Cardiac septum (tissue), 1 donor: Measurements from ENCODE around the gene CHAF1A. TPM values are rescaled to one million over a fixed set of nuclear protein-coding genes. Genes with fewer than 3 reads are reported as not detected.

Experiments used
- DNase-seq: peaks from one replicate; pipeline ENCODE4 v3.0.0-alpha.2; 2020; ENCODE audit warnings: low spot score
- intact Hi-C: fragments of 100-400 bp; cut with DNase I; formaldehyde crosslinking; loops from one replicate; pipeline ENCODE4 v1.14.0; 2022
- total RNA-seq: library from RNA; stranded (reverse); fragmentation: NEBNext Ultra II Directional; extraction: Animal tissue kit (Norgen Biotek cat#: 25700); gene quantifications from one replicate; pipeline ENCODE4 v1.2.1, GENCODE V29; 2021
- donor health status: DM: no; HTN: no; CAD: no.

The CHAF1A gene
- total RNA-seq, 1 donor from 2014 or later = 5.1 TPM

GRCh38 chr19:4375164-4376027, 27.0 kb upstream of the CHAF1A start:
- no peak for DNase-seq
- intact Hi-C loops = no loop called here

- no peak for DNase-seq
- intact Hi-C loops = no loop called here
Observed at GRCh38 chr19:4376028-4376670, 26.3 kb upstream of the CHAF1A start.

- intact Hi-C loops = no loop called here
- DNase-seq = no peak
Observed at GRCh38 chr19:4376671-4376990, 25.8 kb upstream of the CHAF1A start.

- DNase-seq = no peak
- intact Hi-C loops = no loop called here
Observed at GRCh38 chr19:4376991-4377781, 25.3 kb upstream of the CHAF1A start.

GRCh38 chr19:4378886-4379285, 23.6 kb upstream of the CHAF1A start:
- DNase-seq = no peak
- intact Hi-C loops = no loop called here

GRCh38 chr19:4379383-4380253, 22.8 kb upstream of the CHAF1A start:
- intact Hi-C loops = no loop called here
- DNase-seq = no peak

GRCh38 chr19:4380254-4380727, 22.1 kb upstream of the CHAF1A start:
- DNase-seq = peak; percentile 87
- intact Hi-C loops = no loop called here

- intact Hi-C loops = no loop called here
- DNase-seq = no peak
Observed at GRCh38 chr19:4385291-4386040, 17.0 kb upstream of the CHAF1A start.

GRCh38 chr19:4386041-4386782, 16.2 kb upstream of the CHAF1A start:
- intact Hi-C loops = no loop called here
- no peak for DNase-seq

GRCh38 chr19:4388337-4389063, 13.9 kb upstream of the CHAF1A start:
- no peak for DNase-seq
- intact Hi-C loops = no loop called here

GRCh38 chr19:4389064-4389375, 13.4 kb upstream of the CHAF1A start:
- no peak for DNase-seq
- intact Hi-C loops = no loop called here

GRCh38 chr19:4389511-4390016, 12.9 kb upstream of the CHAF1A start:
- intact Hi-C loops = no loop called here
- no peak for DNase-seq

GRCh38 chr19:4390017-4390566, 12.3 kb upstream of the CHAF1A start:
- intact Hi-C loops = no loop called here
- DNase-seq = no peak

GRCh38 chr19:4390567-4391305, 11.7 kb upstream of the CHAF1A start:
- intact Hi-C loops = no loop called here
- DNase-seq = no peak

- DNase-seq = no peak
- intact Hi-C loops = no loop called here
Observed at GRCh38 chr19:4391306-4391693, 11.1 kb upstream of the CHAF1A start.

GRCh38 chr19:4391701-4392483, 10.5 kb upstream of the CHAF1A start:
- DNase-seq = no peak
- intact Hi-C loops = no loop called here
